HEK293 (cell line): ENCODE measurements around the gene PACSIN2.

Experiments used
- CTCF ChIA-PET: fragments of 350-600 bp; formaldehyde crosslinking; extraction: SDS; loops from one replicate; lab custom pipeline; 2021; ENCODE audit warnings: antibody characterized with exemption; lab: Yijun Ruan, JAX
- POLR2A ChIA-PET: fragments of 300-600 bp; formaldehyde crosslinking; extraction: SDS; loops from one replicate; lab custom pipeline; 2020; ENCODE audit warnings: antibody characterized with exemption, inconsistent platforms; lab: Yijun Ruan, JAX
- H3K27ac ChIP-seq: fragments of 200-500 bp; sonication (Bioruptor generic); 2 replicates; pipeline ENCODE4 v1.5.1; 2014; ENCODE audit warnings: low read depth, low read length, control low read depth, inconsistent platforms; ENCODE audit errors: extremely low read depth
- H3K36me3 ChIP-seq, 2 experiments: fragments of 200-500 bp in 1 of 2; sonication (Bioruptor generic) in 1 of 2; 1 replicate in 1 of 2; 2 replicates in 1 of 2; pipeline ENCODE4 v1.5.1; 2014 to 2017; ENCODE audit warnings: inconsistent platforms in 2 of 2, low read length in 2 of 2; ENCODE audit not compliant: control insufficient read depth in 2 of 2, insufficient read depth in 1 of 2
- H3K4me1 ChIP-seq: fragments of 200-500 bp; sonication (Bioruptor generic); 2 replicates; pipeline ENCODE4 v1.5.1; 2014; ENCODE audit warnings: mild to moderate bottlenecking, low read length, inconsistent platforms; ENCODE audit not compliant: control insufficient read depth, insufficient read depth
- H3K4me3 ChIP-seq: 2 replicates; pipeline ENCODE4 v1.5.1; 2011; ENCODE audit warnings: low read depth, mild to moderate bottlenecking, control low read depth, low read length, moderate library complexity
- H3K9me3 ChIP-seq: fragments of 200-500 bp; sonication (Bioruptor generic); 2 replicates; pipeline ENCODE4 v1.5.1; 2014; ENCODE audit warnings: low read depth, low read length, inconsistent platforms; ENCODE audit not compliant: control insufficient read depth, insufficient read depth
- SCRT2 ChIP-seq: fragments of 450-650 bp; formaldehyde crosslinking; IDR thresholded peaks from 2 replicates; pipeline ENCODE4 v1.5.1; 2016; ENCODE audit warnings: missing biosample characterization, missing genetic modification characterization
- YY2 ChIP-seq: fragments of 450-650 bp; formaldehyde crosslinking; IDR thresholded peaks from 2 replicates; pipeline ENCODE4 v1.5.1; 2016; ENCODE audit warnings: missing biosample characterization, missing genetic modification characterization
- ZBTB48 ChIP-seq: fragments of 450-650 bp; formaldehyde crosslinking; IDR thresholded peaks from 2 replicates; pipeline ENCODE4 v1.5.1; 2016; ENCODE audit warnings: missing biosample characterization, missing genetic modification characterization
- ZNF132 ChIP-seq: fragments of 450-650 bp; formaldehyde crosslinking; IDR thresholded peaks from 2 replicates; pipeline ENCODE4 v1.5.1; 2017; ENCODE audit warnings: missing biosample characterization, missing genetic modification characterization, borderline replicate concordance
- ZNF292 ChIP-seq: fragments of 450-650 bp; formaldehyde crosslinking; IDR thresholded peaks from 2 replicates; pipeline ENCODE4 v1.5.1; 2016; ENCODE audit warnings: low read depth, missing biosample characterization, missing genetic modification characterization, borderline replicate concordance
- ZNF324 ChIP-seq: fragments of 450-650 bp; formaldehyde crosslinking; IDR thresholded peaks from 2 replicates; pipeline ENCODE4 v1.5.1; 2016; ENCODE audit warnings: missing biosample characterization, missing genetic modification characterization
- ZNF366 ChIP-seq: fragments of 450-650 bp; formaldehyde crosslinking; conservative IDR thresholded peaks from 2 replicates; pipeline ENCODE4 v1.5.1; 2016; ENCODE audit warnings: missing biosample characterization, missing genetic modification characterization
- ZNF37A ChIP-seq: fragments of 450-650 bp; IDR thresholded peaks from 2 replicates; pipeline ENCODE4 v1.5.1; 2018; ENCODE audit warnings: missing biosample characterization, missing genetic modification characterization
- ZNF391 ChIP-seq: fragments of 450-650 bp; formaldehyde crosslinking; IDR thresholded peaks from 2 replicates; pipeline ENCODE4 v1.5.1; 2016; ENCODE audit warnings: low read depth, missing biosample characterization, missing genetic modification characterization, borderline replicate concordance
- ZNF48 ChIP-seq: fragments of 450-650 bp; formaldehyde crosslinking; IDR thresholded peaks from 2 replicates; pipeline ENCODE4 v1.5.1; 2016; ENCODE audit warnings: missing biosample characterization, missing genetic modification characterization
- ZNF510 ChIP-seq: fragments of 450-650 bp; formaldehyde crosslinking; IDR thresholded peaks from 2 replicates; pipeline ENCODE4 v1.5.1; 2018; ENCODE audit warnings: mild to moderate bottlenecking, missing genetic modification characterization, missing biosample characterization; ENCODE audit not compliant: insufficient replicate concordance
- ZNF514 ChIP-seq: fragments of 450-650 bp; formaldehyde crosslinking; IDR thresholded peaks from 2 replicates; pipeline ENCODE4 v1.5.1; 2016; ENCODE audit warnings: missing biosample characterization, missing genetic modification characterization
- ZNF544 ChIP-seq: fragments of 450-650 bp; formaldehyde crosslinking; IDR thresholded peaks from 2 replicates; pipeline ENCODE4 v1.5.0; 2017; ENCODE audit warnings: missing biosample characterization, missing genetic modification characterization
- ZNF561 ChIP-seq: fragments of 450-650 bp; IDR thresholded peaks from 2 replicates; pipeline ENCODE4 v1.5.1; 2018; ENCODE audit warnings: missing biosample characterization, missing genetic modification characterization, borderline replicate concordance
- ZNF658 ChIP-seq: fragments of 450-650 bp; formaldehyde crosslinking; IDR thresholded peaks from 2 replicates; pipeline ENCODE4; 2016; ENCODE audit warnings: missing biosample characterization, missing genetic modification characterization
- ZNF677 ChIP-seq: fragments of 450-650 bp; IDR thresholded peaks from 2 replicates; pipeline ENCODE4 v1.5.0; 2018; ENCODE audit warnings: missing biosample characterization, mild to moderate bottlenecking, missing genetic modification characterization, moderate library complexity
- TF ChIP-seq, protein P1 (sequence below): fragments of 450-650 bp; formaldehyde crosslinking; IDR thresholded peaks from 2 replicates; pipeline ENCODE4 v1.5.1; 2016; ENCODE audit warnings: missing biosample characterization, missing genetic modification characterization
- TF ChIP-seq, protein P2 (sequence below): fragments of 450-650 bp; formaldehyde crosslinking; IDR thresholded peaks from 2 replicates; pipeline ENCODE4 v1.5.1; 2016; ENCODE audit warnings: missing biosample characterization, missing genetic modification characterization
- TF ChIP-seq, protein P3 (sequence below): fragments of 450-650 bp; formaldehyde crosslinking; IDR thresholded peaks from 2 replicates; pipeline ENCODE4 v1.5.1; 2016; ENCODE audit warnings: missing biosample characterization, missing genetic modification characterization, low read depth
- TF ChIP-seq, protein P4 (sequence below): fragments of 450-650 bp; formaldehyde crosslinking; IDR thresholded peaks from 2 replicates; pipeline ENCODE4 v1.5.1; 2016; ENCODE audit warnings: missing biosample characterization, missing genetic modification characterization
- TF ChIP-seq, protein P5 (sequence below): fragments of 450-650 bp; formaldehyde crosslinking; IDR thresholded peaks from 2 replicates; pipeline ENCODE4 v1.5.1; 2016; ENCODE audit warnings: missing biosample characterization, missing genetic modification characterization
- TF ChIP-seq, protein P6 (sequence below): fragments of 450-650 bp; formaldehyde crosslinking; IDR thresholded peaks from 2 replicates; pipeline ENCODE4 v1.5.1; 2016; ENCODE audit warnings: missing biosample characterization, missing genetic modification characterization, low read depth
- TF ChIP-seq, protein P7 (sequence below): fragments of 450-650 bp; formaldehyde crosslinking; IDR thresholded peaks from 2 replicates; pipeline ENCODE4 v1.5.1; 2016; ENCODE audit warnings: missing biosample characterization, missing genetic modification characterization

Gene PACSIN2

DNA sequence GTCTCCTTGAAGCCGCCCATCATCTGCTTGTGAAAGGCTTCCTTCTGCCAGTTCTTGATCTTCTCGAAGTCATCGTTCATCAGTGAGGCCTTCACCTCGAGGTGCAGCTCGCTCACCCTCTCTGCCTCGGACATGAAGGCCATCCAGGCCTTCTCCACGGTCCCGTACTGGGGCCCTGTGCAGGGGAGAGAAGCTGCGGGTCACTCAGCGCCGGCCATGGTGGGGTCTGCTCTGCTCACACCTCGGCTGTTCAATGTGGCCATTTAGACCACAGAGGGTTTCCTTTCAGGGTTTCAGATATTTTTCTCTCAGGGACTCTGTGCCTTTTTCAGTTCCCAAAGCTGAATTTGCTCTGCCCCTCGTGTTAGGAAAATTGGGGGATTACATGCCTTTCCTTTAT lies 123.9 kb downstream of the PACSIN2 start:
- no peak for TF ChIP-seq ZNF544 (tag by site-specific recombination)
- no peak for TF ChIP-seq SCRT2 (tag by site-specific recombination)
- TF ChIP-seq, protein P1, sequence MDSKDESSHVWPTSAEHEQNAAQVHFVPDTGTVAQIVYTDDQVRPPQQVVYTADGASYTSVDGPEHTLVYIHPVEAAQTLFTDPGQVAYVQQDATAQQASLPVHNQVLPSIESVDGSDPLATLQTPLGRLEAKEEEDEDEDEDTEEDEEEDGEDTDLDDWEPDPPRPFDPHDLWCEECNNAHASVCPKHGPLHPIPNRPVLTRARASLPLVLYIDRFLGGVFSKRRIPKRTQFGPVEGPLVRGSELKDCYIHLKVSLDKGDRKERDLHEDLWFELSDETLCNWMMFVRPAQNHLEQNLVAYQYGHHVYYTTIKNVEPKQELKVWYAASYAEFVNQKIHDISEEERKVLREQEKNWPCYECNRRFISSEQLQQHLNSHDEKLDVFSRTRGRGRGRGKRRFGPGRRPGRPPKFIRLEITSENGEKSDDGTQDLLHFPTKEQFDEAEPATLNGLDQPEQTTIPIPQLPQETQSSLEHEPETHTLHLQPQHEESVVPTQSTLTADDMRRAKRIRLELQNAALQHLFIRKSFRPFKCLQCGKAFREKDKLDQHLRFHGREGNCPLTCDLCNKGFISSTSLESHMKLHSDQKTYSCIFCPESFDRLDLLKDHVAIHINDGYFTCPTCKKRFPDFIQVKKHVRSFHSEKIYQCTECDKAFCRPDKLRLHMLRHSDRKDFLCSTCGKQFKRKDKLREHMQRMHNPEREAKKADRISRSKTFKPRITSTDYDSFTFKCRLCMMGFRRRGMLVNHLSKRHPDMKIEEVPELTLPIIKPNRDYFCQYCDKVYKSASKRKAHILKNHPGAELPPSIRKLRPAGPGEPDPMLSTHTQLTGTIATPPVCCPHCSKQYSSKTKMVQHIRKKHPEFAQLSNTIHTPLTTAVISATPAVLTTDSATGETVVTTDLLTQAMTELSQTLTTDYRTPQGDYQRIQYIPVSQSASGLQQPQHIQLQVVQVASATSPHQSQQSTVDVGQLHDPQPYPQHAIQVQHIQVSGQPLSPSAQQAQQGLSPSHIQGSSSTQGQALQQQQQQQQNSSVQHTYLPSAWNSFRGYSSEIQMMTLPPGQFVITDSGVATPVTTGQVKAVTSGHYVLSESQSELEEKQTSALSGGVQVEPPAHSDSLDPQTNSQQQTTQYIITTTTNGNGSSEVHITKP (tag by site-specific recombination) = no peak
- TF ChIP-seq ZNF677 = no peak
- no peak for TF ChIP-seq ZNF292
- TF ChIP-seq ZNF366 = no peak
- TF ChIP-seq, protein P2, sequence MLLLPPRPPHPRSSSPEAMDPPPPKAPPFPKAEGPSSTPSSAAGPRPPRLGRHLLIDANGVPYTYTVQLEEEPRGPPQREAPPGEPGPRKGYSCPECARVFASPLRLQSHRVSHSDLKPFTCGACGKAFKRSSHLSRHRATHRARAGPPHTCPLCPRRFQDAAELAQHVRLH (tag by site-specific recombination) = no peak
- TF ChIP-seq ZNF510 (tag by site-specific recombination) = no peak
- TF ChIP-seq ZNF658 = no peak
- TF ChIP-seq ZNF132 (tag by site-specific recombination) = no peak
- no peak for TF ChIP-seq ZNF514 (tag by site-specific recombination)
- TF ChIP-seq, protein P3, sequence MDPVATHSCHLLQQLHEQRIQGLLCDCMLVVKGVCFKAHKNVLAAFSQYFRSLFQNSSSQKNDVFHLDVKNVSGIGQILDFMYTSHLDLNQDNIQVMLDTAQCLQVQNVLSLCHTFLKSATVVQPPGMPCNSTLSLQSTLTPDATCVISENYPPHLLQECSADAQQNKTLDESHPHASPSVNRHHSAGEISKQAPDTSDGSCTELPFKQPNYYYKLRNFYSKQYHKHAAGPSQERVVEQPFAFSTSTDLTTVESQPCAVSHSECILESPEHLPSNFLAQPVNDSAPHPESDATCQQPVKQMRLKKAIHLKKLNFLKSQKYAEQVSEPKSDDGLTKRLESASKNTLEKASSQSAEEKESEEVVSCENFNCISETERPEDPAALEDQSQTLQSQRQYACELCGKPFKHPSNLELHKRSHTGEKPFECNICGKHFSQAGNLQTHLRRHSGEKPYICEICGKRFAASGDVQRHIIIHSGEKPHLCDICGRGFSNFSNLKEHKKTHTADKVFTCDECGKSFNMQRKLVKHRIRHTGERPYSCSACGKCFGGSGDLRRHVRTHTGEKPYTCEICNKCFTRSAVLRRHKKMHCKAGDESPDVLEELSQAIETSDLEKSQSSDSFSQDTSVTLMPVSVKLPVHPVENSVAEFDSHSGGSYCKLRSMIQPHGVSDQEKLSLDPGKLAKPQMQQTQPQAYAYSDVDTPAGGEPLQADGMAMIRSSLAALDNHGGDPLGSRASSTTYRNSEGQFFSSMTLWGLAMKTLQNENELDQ (tag by site-specific recombination) = no peak
- TF ChIP-seq ZNF48 = no peak
- no peak for TF ChIP-seq ZBTB48 (tag by site-specific recombination)
- TF ChIP-seq YY2 (tag by site-specific recombination) = no peak
- no peaks in the 10 kb centered on the region for H3K9me3 ChIP-seq
- POLR2A ChIA-PET = no interaction called here
- no peak overlapping the region for H3K27ac ChIP-seq
- H3K4me3 ChIP-seq = no peak overlapping the region
- H3K36me3 ChIP-seq = peaks cover 3 to 65% of the 10 kb centered on the region in 2 experiments; a peak in 1 of 3 replicates
- CTCF ChIA-PET = interaction anchor here (0.8 to 1.1 kb wide), 2 partner anchors 12 to 23 kb away, joined by 3 to 4 read pairs; no protein-coding TSS in a partner anchor
- no peaks in the 10 kb centered on the region for H3K4me1 ChIP-seq

DNA sequence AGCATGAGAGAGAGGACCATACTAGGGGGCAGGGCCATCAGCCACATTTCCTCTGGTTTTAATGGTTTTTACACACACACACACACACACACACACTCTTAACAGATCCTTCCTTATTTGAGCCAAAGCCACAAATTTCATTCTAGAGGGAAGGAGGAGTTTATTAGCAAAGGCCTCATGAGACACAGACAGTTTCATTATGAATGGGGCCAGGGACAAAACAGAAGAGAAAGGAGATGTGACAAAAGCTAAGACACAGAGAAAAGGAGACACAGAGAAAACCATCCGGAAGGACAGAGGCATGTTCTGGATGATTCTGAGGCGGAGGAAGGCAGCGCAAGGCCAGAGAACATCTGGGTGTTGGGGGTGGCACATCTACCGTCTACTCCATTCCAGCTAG lies 125.6 kb downstream of the PACSIN2 start:
- Histone ChIP-seq H3K27ac (no peak overlapping the region), H3K4me1 (no peaks in the 10 kb centered on the region), H3K36me3 (peaks cover 3 to 81% of the 10 kb centered on the region in 2 experiments; a peak in 1 of 3 replicates), H3K4me3 (no peak overlapping the region), H3K9me3 (no peaks in the 10 kb centered on the region)
- POLR2A ChIA-PET = no interaction called here
- CTCF ChIA-PET = interaction anchor here (0.7 kb wide), 1 partner anchor 54 kb away, joined by 4 read pairs; no protein-coding TSS in a partner anchor
- TF ChIP-seq, protein P4, sequence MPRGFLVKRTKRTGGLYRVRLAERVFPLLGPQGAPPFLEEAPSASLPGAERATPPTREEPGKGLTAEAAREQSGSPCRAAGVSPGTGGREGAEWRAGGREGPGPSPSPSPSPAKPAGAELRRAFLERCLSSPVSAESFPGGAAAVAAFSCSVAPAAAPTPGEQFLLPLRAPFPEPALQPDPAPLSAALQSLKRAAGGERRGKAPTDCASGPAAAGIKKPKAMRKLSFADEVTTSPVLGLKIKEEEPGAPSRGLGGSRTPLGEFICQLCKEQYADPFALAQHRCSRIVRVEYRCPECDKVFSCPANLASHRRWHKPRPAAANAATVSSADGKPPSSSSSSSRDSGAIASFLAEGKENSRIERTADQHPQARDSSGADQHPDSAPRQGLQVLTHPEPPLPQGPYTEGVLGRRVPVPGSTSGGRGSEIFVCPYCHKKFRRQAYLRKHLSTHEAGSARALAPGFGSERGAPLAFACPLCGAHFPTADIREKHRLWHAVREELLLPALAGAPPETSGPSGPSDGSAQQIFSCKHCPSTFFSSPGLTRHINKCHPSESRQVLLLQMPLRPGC (tag by site-specific recombination) = no peak
- TF ChIP-seq ZNF37A = no peak
- no peak for TF ChIP-seq ZNF324
- TF ChIP-seq, protein P5, sequence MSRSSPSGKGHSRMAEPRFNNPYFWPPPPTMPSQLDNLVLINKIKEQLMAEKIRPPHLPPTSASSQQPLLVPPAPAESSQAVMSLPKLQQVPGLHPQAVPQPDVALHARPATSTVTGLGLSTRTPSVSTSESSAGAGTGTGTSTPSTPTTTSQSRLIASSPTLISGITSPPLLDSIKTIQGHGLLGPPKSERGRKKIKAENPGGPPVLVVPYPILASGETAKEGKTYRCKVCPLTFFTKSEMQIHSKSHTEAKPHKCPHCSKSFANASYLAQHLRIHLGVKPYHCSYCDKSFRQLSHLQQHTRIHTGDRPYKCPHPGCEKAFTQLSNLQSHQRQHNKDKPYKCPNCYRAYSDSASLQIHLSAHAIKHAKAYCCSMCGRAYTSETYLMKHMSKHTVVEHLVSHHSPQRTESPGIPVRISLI (tag by site-specific recombination) = no peak
- TF ChIP-seq, protein P6, sequence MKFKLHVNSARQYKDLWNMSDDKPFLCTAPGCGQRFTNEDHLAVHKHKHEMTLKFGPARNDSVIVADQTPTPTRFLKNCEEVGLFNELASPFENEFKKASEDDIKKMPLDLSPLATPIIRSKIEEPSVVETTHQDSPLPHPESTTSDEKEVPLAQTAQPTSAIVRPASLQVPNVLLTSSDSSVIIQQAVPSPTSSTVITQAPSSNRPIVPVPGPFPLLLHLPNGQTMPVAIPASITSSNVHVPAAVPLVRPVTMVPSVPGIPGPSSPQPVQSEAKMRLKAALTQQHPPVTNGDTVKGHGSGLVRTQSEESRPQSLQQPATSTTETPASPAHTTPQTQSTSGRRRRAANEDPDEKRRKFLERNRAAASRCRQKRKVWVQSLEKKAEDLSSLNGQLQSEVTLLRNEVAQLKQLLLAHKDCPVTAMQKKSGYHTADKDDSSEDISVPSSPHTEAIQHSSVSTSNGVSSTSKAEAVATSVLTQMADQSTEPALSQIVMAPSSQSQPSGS = no peak
- TF ChIP-seq ZNF391 (tag by site-specific recombination) = no peak
- no peak for TF ChIP-seq ZNF561
- TF ChIP-seq, protein P7, sequence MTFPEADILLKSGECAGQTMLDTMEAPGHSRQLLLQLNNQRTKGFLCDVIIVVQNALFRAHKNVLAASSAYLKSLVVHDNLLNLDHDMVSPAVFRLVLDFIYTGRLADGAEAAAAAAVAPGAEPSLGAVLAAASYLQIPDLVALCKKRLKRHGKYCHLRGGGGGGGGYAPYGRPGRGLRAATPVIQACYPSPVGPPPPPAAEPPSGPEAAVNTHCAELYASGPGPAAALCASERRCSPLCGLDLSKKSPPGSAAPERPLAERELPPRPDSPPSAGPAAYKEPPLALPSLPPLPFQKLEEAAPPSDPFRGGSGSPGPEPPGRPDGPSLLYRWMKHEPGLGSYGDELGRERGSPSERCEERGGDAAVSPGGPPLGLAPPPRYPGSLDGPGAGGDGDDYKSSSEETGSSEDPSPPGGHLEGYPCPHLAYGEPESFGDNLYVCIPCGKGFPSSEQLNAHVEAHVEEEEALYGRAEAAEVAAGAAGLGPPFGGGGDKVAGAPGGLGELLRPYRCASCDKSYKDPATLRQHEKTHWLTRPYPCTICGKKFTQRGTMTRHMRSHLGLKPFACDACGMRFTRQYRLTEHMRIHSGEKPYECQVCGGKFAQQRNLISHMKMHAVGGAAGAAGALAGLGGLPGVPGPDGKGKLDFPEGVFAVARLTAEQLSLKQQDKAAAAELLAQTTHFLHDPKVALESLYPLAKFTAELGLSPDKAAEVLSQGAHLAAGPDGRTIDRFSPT = no peak
